ENCODE data around the gene ARID1B. TPM values are rescaled to one million over a fixed set of nuclear protein-coding genes. Genes with fewer than 3 reads are reported as not detected.

The ARID1B gene
- total and polyA plus RNA-seq, 2 donors: 36.2 to 213 TPM

GRCh38 chr6:157110607-157111006, 333.4 kb downstream of the ARID1B start:
- H3K4me1 ChIP-seq (ENCODE audit: insufficient read depth): peaks cover 1% of the 10 kb centered on the region
- H3K36me3 ChIP-seq (ENCODE audit: insufficient read depth): no peaks in the 10 kb centered on the region
- WGBS: 96% methylated on average over 5 of the region's 5 CpGs
- DNase-seq (ENCODE audit: extremely low spot score): no peak
- no peak overlapping the region for H3K27ac ChIP-seq (ENCODE audit: low read depth)
- no peak overlapping the region for H3K4me3 ChIP-seq (ENCODE audit: low read depth, low read length)

- H3K4me1 ChIP-seq (ENCODE audit: insufficient read depth): no peaks in the 10 kb centered on the region
- WGBS: 98% methylated on average over 4 of the region's 4 CpGs
Measured at GRCh38 chr6:157113389-157113788, 336.2 kb downstream of the ARID1B start.

GRCh38 chr6:157116426-157116825, 339.2 kb downstream of the ARID1B start:
- Histone ChIP-seq H3K27ac (ENCODE audit: low read depth) (no peak overlapping the region), H3K4me1 (ENCODE audit: insufficient read depth) (no peaks in the 10 kb centered on the region), H3K36me3 (ENCODE audit: insufficient read depth) (no peaks in the 10 kb centered on the region), H3K4me3 (ENCODE audit: low read depth, low read length) (no peak overlapping the region)
- WGBS: 76% methylated on average over 3 of the region's 3 CpGs
- DNase-seq (ENCODE audit: extremely low spot score): no peak

More at GRCh38 chr6:157113389-157113788, 336.2 kb downstream of the ARID1B start:
- H3K4me3 ChIP-seq (ENCODE audit: low read depth, low read length): no peak overlapping the region
- H3K36me3 ChIP-seq (ENCODE audit: insufficient read depth): no peaks in the 10 kb centered on the region
- DNase-seq (ENCODE audit: extremely low spot score): no peak
- no peak overlapping the region for H3K27ac ChIP-seq (ENCODE audit: low read depth)

DNA sequence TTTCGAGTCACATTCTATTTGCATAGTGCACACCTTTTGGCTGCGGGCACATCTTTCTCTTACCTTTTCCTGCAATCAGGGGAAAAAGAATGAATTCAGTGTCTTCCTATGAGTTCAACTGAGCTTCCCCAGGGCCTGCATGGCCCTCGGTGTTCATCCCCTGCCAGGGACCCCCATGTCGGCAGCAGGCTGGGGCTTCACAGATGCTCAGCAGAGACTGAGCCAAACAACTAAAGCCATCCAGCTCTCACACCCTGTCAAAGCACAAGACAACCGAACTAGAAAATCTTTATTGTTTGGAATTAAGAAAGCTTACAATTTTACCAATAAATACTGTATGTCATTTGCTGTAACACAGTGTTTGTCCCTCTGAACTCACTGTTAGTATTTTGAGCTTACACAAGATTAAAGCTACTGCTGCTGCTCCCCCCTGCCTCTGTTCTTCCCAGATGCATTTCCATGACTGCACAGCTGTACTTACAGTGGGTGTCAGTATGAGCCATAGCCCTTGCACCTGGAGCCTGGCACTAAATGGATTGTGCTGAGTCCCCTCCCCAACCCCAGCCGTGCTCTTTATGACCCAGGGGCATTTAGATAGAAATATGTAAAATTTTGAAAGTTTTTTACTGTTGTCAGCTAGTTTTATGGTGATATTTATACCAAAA, 340.4 kb downstream of the ARID1B start:
- Histone ChIP-seq H3K36me3 (ENCODE audit: insufficient read depth) (no peaks in the 10 kb centered on the region), H3K4me3 (ENCODE audit: low read depth, low read length) (no peak overlapping the region), H3K4me1 (ENCODE audit: insufficient read depth) (no peaks in the 10 kb centered on the region), H3K27ac (ENCODE audit: low read depth) (no peak overlapping the region)
- WGBS: 65% methylated on average over 6 of the region's 6 CpGs
- no peak for DNase-seq (ENCODE audit: extremely low spot score)

DNA sequence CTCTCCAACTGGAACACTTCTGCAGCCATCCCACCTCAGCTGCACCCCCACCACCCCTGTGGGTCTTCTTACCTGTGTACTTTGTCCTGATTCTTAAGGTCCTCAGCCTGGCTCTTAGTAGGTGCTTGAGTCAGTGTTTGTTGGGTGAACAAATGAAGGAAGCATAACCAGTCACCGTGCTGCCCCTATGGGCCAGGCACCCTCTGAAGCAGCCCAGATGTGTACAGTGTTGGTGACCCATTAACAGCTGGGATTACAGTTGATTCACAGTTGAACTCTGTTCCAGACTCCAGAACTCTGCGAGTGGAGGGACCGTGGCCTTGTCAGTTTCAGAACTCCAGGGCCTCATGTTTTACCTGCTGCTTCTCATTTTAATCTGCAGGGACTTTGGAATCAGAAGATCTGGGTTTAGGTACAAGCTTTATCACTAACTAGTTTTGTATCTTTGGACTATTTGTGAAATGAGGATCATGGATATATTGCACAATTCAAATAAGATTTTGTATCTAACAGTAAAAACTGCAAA, 342.4 kb downstream of the ARID1B start:
- WGBS: 92% methylated on average over 3 of the region's 3 CpGs
- DNase-seq (ENCODE audit: extremely low spot score): no peak
- no peak overlapping the region for H3K27ac ChIP-seq (ENCODE audit: low read depth)
- H3K36me3 ChIP-seq (ENCODE audit: insufficient read depth): no peaks in the 10 kb centered on the region
- no peaks in the 10 kb centered on the region for H3K4me1 ChIP-seq (ENCODE audit: insufficient read depth)
- no peak overlapping the region for H3K4me3 ChIP-seq (ENCODE audit: low read depth, low read length)

- H3K27ac ChIP-seq (ENCODE audit: low read depth): no peak overlapping the region
- 88% methylated on average over 10 of the region's 10 CpGs for whole genome bisulfite sequencing
- no peak overlapping the region for H3K4me3 ChIP-seq (ENCODE audit: low read depth, low read length)
- no peaks in the 10 kb centered on the region for H3K36me3 ChIP-seq (ENCODE audit: insufficient read depth)
- H3K4me1 ChIP-seq (ENCODE audit: insufficient read depth): no peaks in the 10 kb centered on the region
- DNase-seq (ENCODE audit: extremely low spot score): no peak
Measured at GRCh38 chr6:157120534-157121232, 343.5 kb downstream of the ARID1B start.

DNA sequence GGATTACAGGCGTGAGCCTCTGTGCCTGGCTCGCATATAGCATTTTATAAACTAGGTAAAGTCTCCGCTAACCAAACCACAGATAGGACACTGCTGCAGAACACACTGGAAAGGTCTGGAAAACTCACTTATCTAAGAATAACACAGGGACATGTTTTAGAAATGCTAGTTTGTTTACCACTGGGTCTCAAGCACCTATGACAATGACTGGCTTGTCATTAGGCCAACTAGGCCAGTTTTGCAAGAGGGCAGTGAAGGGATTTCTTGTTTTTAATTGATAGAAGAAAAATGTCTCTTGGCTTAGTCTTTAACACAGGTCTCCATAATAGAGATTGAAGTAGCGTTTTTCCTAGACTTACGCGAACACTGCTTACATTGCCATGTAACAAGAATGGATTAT, 344.7 kb downstream of the ARID1B start:
- WGBS: 98% methylated on average over 6 of the region's 6 CpGs
- H3K4me3 ChIP-seq (ENCODE audit: low read depth, low read length): no peak overlapping the region

GRCh38 chr6:157123234-157123633, 346.1 kb downstream of the ARID1B start:
- H3K27ac ChIP-seq (ENCODE audit: low read depth): no peak overlapping the region
- whole genome bisulfite sequencing: 58% methylated on average over 6 of the region's 6 CpGs
- no peak overlapping the region for H3K4me3 ChIP-seq (ENCODE audit: low read depth, low read length)

More for the DNA sequence above, 344.7 kb downstream of the ARID1B start:
- no peak for DNase-seq (ENCODE audit: extremely low spot score)
- Histone ChIP-seq H3K27ac (ENCODE audit: low read depth) (no peak overlapping the region), H3K36me3 (ENCODE audit: insufficient read depth) (no peaks in the 10 kb centered on the region), H3K4me1 (ENCODE audit: insufficient read depth) (no peaks in the 10 kb centered on the region)

GRCh38 chr6:157124485-157125254, 347.5 kb downstream of the ARID1B start:
- Histone ChIP-seq H3K4me3 (ENCODE audit: low read depth, low read length) (no peak overlapping the region), H3K4me1 (ENCODE audit: insufficient read depth) (no peaks in the 10 kb centered on the region), H3K27ac (ENCODE audit: low read depth) (no peak overlapping the region), H3K36me3 (ENCODE audit: insufficient read depth) (no peaks in the 10 kb centered on the region)
- no peak for DNase-seq (ENCODE audit: extremely low spot score)
- WGBS: 80% methylated on average over 5 of the region's 5 CpGs

More at GRCh38 chr6:157123234-157123633, 346.1 kb downstream of the ARID1B start:
- H3K4me1 ChIP-seq (ENCODE audit: insufficient read depth): no peaks in the 10 kb centered on the region
- no peak for DNase-seq (ENCODE audit: extremely low spot score)
- H3K36me3 ChIP-seq (ENCODE audit: insufficient read depth): no peaks in the 10 kb centered on the region

DNA sequence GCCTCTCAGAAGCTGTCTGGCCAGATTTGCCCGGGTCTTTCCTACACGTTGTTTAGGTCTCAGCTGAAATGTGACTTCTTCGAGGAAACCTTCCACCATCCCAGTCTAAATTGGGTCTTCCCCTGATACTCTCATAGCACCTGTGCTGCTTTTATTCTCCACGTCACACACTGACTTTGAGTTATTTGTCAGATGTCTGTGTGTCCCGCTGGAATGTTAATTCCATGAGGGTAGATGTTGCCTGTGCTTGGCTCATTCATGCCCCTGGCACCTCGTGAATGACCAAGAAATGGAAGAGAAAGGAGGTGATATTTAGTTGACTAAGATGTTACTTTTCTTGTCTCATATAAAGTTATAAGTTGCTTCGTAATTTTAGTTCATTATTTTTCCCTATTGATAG, 348.4 kb downstream of the ARID1B start:
- DNase-seq (ENCODE audit: extremely low spot score): no peak
- Histone ChIP-seq H3K36me3 (ENCODE audit: insufficient read depth) (no peaks in the 10 kb centered on the region), H3K27ac (ENCODE audit: low read depth) (no peak overlapping the region), H3K4me1 (ENCODE audit: insufficient read depth) (no peaks in the 10 kb centered on the region), H3K4me3 (ENCODE audit: low read depth, low read length) (no peak overlapping the region)
- 94% methylated on average over 7 of the region's 7 CpGs for WGBS

GRCh38 chr6:157126183-157127098, 349.3 kb downstream of the ARID1B start:
- no peak for DNase-seq (ENCODE audit: extremely low spot score)
- WGBS: 89% methylated on average over 11 of the region's 11 CpGs
- Histone ChIP-seq H3K4me3 (ENCODE audit: low read depth, low read length) (no peak overlapping the region), H3K27ac (ENCODE audit: low read depth) (no peak overlapping the region), H3K4me1 (ENCODE audit: insufficient read depth) (no peaks in the 10 kb centered on the region), H3K36me3 (ENCODE audit: insufficient read depth) (no peaks in the 10 kb centered on the region)

DNA sequence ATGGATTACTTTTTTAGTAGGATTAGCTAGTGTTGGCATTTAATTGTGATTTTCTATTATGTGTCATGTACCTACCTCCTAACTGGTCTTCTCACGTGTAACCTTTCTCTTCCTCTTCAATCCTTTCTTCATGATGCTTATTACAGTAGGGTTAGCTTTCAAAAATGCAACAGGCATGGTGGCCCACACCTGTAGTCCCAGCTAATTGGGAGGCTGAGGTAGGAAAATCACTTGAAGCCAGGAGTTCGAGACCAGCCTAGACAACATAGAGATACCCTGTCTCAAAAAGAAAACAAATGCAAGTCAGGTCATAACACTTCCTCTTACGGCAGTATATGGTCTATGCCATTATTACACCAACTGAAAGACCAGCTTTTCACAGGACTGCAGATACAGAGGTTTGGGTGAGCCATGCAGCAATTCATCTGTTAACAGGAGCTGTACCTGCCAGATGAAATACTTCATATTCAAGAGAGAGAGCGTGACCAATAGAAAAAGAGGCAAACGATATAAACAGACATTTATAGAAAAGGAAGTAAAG, 351.1 kb downstream of the ARID1B start:
- DNase-seq (ENCODE audit: extremely low spot score): no peak
- no peaks in the 10 kb centered on the region for H3K36me3 ChIP-seq (ENCODE audit: insufficient read depth)
- H3K4me3 ChIP-seq (ENCODE audit: low read depth, low read length): no peak overlapping the region
- H3K4me1 ChIP-seq (ENCODE audit: insufficient read depth): no peaks in the 10 kb centered on the region
- 79% methylated on average over 5 of the region's 5 CpGs for WGBS
- H3K27ac ChIP-seq (ENCODE audit: low read depth): no peak overlapping the region

DNA sequence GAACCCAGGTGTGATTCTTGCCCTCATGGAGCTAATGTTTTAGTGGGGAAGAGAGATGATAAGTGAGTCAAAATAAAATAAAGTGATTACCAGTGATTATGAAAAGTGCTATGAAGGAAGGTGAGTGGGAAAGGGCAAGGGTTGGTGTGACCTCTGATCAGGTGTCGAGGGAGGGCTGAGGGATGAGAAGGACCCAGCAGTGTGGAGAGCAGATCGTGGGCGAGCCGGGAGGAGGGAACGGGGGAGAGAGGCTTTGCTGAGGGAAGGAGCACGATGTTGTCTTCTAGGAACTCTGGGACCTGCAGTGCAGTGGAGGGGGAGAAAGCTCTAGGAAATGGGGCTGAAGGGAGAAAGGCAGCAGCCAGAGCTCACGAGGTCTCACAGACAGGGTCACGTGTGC, 354.1 kb downstream of the ARID1B start:
- H3K36me3 ChIP-seq (ENCODE audit: insufficient read depth): no peaks in the 10 kb centered on the region
- no peaks in the 10 kb centered on the region for H3K4me1 ChIP-seq (ENCODE audit: insufficient read depth)
- no peak overlapping the region for H3K4me3 ChIP-seq (ENCODE audit: low read depth, low read length)
- DNase-seq (ENCODE audit: extremely low spot score): no peak
- H3K27ac ChIP-seq (ENCODE audit: low read depth): no peak overlapping the region
- 94% methylated on average over 8 of the region's 8 CpGs for WGBS

Measured in urinary bladder (tissue), 4 donors.